Loucy (cell line): ENCODE data around the gene JMJD8.
"Not testable (repeated sequence)": the region's sequence is repeated elsewhere in the genome, so short reads cannot be mapped to it uniquely, and the experiment has no call there.

Source experiments
- CTCF ChIP-seq: fragments of 200-600 bp; sonication (generic); conservative IDR thresholded peaks from 2 replicates; pipeline ENCODE4 v1.5.1; 2014; ENCODE audit warnings: mild to moderate bottlenecking, antibody characterized with exemption, low read length
- EZH2phosphoT487 ChIP-seq: fragments of 200-600 bp; IDR thresholded peaks from 2 replicates; pipeline ENCODE4 v1.6.1; 2018; ENCODE audit warnings: antibody characterized with exemption, mild to moderate bottlenecking, moderate library complexity, borderline replicate concordance

DNA sequence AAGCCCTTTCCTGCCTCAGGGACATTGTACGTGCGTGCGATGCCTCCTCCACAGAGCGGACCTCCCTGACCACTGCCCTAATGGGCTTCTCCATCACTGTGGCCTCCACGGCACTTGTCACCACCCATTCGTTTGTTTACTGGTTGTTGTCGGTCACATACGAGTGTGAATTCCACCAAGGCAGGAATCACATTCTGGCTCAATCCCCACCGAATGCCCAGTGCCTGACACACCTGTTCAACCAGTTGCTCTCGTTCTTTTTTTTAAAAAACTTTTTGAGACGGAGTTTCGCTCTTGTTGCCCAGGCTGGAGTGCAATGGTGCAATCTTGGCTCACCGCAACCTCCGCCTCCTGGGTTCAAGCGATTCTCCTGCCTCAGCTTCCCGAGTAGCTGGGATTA, 7.1 kb upstream of the JMJD8 start:
- TF ChIP-seq CTCF, EZH2phosphoT487: not testable (repeated sequence)
